ENCODE data around the gene TRABD2B.
"Not testable (repeated sequence)": the region's sequence is repeated elsewhere in the genome, so short reads cannot be mapped to it uniquely, and the experiment has no call there.

The TRABD2B gene

GRCh38 chr1:47963568-47964358 is 33.4 kb downstream of the TRABD2B start:
- DNase-seq, result no peak

DNA sequence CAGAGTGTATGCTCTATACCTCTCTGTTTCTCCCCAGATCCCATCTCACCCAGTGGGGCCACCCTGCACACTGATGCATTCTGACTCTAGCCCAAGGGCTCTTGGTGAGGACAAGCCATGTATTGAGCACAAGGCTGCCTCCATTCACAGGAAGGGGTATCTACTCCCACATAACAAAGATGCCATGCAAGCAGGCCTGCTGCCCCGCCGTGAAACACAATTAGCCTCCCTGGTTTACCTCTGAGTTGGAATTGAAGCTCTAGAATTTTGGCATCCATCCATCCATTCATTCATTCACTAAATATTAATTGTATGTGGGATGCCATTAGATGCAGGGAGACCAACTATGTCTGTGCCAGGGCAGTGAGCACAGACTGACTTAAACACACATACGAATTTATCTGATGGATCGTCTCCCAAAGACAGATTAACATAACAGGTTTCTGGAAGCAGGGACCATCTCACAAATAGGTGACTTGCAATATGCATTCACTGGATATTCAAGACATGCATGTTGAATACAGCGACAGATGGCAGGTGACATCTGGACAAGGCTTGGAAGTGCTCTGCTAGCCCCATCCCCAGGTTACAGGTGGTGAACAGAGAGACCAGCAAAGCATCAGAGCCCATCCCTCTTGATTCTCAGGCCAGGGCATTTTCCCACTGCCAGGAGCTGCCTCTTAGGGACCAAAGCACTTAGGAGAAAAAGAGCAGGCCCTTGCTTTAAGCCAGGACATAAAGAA is 34.3 kb downstream of the TRABD2B start:
- no peak for DNase-seq

GRCh38 chr1:47961835-47962234 is 35.4 kb downstream of the TRABD2B start:
- not testable (repeated sequence) for DNase-seq

DNA sequence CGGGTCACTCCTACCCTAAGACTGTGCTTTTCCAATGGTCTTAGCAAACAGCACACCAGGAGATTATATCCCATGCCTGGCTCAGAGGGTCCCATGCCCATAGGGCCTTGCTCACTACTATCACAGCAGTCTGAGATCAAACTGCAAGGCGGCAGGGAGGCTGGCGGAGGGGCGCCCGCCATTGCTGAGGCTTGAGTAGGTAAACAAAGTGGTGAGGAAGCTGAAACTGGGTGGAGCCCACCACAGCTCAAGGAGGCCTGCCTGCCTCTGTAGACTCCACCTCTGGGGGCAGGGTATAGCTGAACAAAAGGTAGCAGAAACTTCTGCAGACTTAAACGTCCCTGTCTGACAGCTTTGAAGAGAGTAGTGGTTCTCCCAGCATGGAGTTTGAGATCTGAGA is 40.7 kb downstream of the TRABD2B start:
- DNase-seq, result not testable (repeated sequence)

DNA sequence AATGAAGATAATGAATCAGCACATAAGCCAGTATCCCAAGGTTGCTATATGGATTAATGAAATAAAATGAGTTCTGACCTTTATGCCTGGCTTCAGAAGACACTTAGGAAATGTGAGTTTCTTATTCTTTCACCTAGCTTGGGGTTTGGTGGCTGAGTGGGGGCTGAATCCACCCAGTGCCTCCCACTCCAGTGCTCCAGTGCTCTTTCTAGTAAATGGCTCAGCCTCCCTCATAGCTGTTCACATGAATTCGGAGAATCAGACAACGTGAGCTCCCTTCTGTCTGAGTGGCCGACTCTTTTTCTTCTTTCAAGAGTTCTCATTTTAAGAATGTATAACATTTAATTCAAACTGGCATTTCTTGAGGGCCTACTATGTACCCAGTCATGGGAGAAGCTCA is 43.5 kb downstream of the TRABD2B start:
- DNase-seq, result no peak

DNA sequence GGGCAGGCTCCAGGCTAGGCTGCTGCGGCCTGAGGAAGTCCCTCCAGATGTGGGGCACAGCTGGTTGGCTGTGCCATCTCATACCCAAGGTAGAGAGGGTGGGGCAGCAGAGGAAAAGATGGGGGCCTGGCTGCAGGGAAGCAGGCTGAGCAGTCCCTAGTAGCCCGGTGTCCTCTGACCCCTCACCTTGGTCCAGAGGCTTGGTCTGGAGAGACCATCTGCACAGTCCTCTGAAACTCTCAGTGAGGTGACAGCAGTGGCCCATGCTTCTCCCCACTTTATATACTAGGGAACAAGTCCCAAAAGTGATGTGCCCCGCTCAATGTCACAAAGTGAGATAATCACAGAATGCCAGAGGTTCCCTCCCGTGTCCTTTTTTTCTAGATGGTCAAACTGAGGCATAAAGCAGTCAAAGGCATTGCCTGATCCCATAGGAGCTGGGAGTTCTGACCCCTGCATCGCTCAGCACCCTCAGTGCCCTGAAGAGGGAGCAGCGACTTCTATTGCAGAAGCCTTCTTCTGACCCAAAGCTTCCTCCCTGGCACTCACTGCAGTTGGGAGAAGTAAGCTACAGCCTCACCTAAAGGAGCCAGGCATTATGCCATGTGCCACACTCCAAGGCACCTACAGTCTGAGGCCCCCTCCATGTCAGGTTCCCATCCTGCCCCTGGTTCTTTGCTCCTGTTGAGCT is 45.5 kb downstream of the TRABD2B start:
- no peak for DNase-seq

GRCh38 chr1:47951026-47951425 is 46.2 kb downstream of the TRABD2B start:
- DNase-seq, result no peak

DNA sequence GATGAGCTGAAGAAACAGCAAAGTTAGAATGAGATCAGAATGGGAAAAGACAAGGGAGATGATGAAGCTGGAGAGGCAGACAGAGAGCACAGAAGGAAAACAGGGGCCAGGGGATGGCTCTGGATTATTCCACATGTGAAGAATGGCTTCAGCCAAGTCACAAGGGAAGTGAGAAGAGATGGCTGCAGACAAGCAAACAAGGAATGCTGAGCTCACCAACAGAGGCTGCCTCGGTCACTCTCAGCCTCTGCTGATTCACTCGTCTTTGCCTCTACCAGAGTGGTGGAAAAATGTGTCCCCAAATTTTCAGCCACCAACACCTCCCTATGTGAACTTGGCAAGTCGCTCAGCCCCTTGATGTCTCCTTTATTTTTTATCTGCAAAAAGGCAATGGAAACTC is 46.7 kb downstream of the TRABD2B start:
- no peak for DNase-seq

GRCh38 chr1:47948126-47948525 is 49.1 kb downstream of the TRABD2B start:
- DNase-seq, result no peak

GRCh38 chr1:47947531-47947930 is 49.7 kb downstream of the TRABD2B start:
- no peak for DNase-seq

- DNase-seq, result no peak
Observed at GRCh38 chr1:47944561-47944960, 52.6 kb downstream of the TRABD2B start.

- DNase-seq, result no peak
Observed at GRCh38 chr1:47942240-47942629, 55.0 kb downstream of the TRABD2B start.

DNA sequence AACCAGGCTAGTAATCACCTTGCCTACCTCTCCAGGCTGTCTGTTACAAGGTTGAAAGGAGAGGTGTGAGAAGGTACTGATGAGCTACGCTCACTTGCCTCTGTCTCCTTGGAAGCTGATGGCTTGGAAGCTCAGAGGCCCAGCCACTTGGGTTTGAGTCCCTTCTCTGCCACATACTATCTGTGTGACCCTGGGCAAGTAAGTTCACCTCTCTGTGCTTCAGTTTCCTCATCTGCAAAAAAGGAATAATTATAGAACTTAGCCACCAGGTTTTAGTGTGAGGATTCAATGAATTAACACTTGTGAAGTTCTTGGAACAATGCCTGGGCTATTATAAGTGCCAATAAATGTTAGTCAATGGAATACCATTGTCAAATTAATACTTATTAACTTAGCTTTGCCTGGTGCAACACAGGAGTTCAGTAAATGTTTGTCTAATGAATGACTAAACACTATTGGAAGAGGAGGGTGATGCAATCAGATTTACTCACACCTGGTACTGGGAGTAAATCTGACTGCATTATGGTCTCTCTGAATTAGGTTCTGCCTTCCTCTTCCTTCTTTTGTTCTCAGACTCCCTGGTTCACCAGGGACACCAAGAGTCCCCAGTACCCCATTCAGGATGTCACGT is 55.5 kb downstream of the TRABD2B start:
- no peak for DNase-seq

- DNase-seq, result no peak
Observed at GRCh38 chr1:47940779-47941178, 56.4 kb downstream of the TRABD2B start.

GRCh38 chr1:47940326-47940725 is 56.9 kb downstream of the TRABD2B start:
- no peak for DNase-seq

GRCh38 chr1:47938520-47938919 is 58.7 kb downstream of the TRABD2B start:
- no peak for DNase-seq

DNA sequence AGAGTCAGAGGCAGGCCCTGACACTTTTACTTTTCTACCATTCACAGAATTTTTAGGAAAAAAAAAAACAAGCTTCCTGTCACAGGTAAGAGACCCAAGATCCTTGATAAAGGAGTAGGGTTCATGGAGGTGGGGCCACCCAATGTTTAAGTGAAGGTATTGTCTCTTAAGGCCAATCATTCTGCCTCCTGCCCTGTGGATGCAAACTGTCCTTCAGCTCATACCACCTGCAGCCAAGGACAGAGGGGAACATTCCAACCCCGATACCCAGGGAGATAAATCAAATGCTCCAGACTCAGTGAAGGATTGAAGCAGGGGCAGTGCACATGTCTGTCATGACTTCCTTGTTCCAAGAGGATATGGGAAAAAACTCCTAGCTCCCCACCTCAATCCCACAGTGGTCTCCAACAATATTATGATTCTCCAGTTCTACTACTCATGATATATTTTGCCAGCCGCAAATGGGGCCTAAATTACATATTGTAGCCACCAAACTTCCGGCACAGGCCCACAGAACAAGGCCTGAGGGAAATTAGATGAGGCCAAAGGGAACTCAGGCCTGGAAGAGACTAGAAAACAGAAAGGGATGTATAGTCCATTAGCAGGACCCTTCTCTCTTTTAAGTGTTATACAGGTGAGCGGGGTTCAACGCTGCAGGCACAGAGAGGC is 59.5 kb downstream of the TRABD2B start:
- no peak for DNase-seq

- DNase-seq, result no peak
Observed at GRCh38 chr1:47936916-47937551, 60.2 kb downstream of the TRABD2B start.

DNA sequence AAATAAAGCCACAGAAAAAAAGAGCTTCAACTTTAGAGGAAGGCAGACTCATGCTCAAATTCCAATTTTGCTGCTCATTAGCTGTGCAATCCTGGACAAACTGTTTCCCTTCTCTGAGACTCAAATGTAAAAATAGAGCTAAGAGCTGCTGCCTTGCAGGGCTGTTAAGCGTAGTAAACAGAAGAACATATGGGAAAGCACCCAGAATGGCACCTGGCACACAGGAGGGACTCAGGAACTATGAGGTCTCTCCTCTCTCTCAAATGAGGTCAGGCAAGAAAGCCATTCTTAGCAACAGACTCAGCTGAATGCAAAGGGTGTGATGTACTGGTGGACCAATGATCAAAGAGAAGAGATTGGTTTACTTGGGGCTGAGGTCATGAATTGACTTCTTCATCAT is 61.3 kb downstream of the TRABD2B start:
- DNase-seq, result no peak

GRCh38 chr1:47935163-47935562 is 62.0 kb downstream of the TRABD2B start:
- DNase-seq, result no peak

- no peak for DNase-seq
Observed at GRCh38 chr1:47934243-47934805, 62.9 kb downstream of the TRABD2B start.

- DNase-seq, result no peak
Observed at GRCh38 chr1:47932743-47933142, 64.4 kb downstream of the TRABD2B start.
